ENCODE results near the gene ZFP28.

Gene ZFP28

GRCh38 chr19:56573914-56574313 lies 35.2 kb downstream of the ZFP28 start:
- H4K20me1 ChIP-seq (ENCODE audit: control insufficient read depth, insufficient read depth, low read depth, low read length), result no peaks in the 10 kb centered on the region
- H3K79me2 ChIP-seq (ENCODE audit: control insufficient read depth, low read length), result no peaks in the 10 kb centered on the region
- no peaks in the 10 kb centered on the region for H3K27me3 ChIP-seq (ENCODE audit: control insufficient read depth, low read length)
- no peaks in the 10 kb centered on the region for H3K36me3 ChIP-seq (ENCODE audit: control insufficient read depth, low read length)
- H3K9me3 ChIP-seq (ENCODE audit: control insufficient read depth, insufficient read depth, low read length), result peaks cover 33% of the 10 kb centered on the region
- no peaks in the 10 kb centered on the region for H3K4me1 ChIP-seq (ENCODE audit: control insufficient read depth, low read length)
- H3K4me2 ChIP-seq (ENCODE audit: low read length), result no peak overlapping the region
- no peaks in the 10 kb centered on the region for H3K9me2 ChIP-seq (replicated peaks; ENCODE audit: control insufficient read depth, low read length)
- H3K4me3 ChIP-seq (ENCODE audit: low read length), result no peak overlapping the region
- TF ChIP-seq CTCF (IDR thresholded peaks at IDR 0.05; ENCODE audit: low read depth, low read length, poor library complexity, severe bottlenecking) (no peak), EZH2phosphoT487 (IDR thresholded peaks at IDR 0.05; ENCODE audit: borderline replicate concordance, low read length) (no peak)
- H3F3A ChIP-seq (ENCODE audit: control insufficient read depth, insufficient read depth), result no peaks in the 10 kb centered on the region
- H3K27ac ChIP-seq (ENCODE audit: low read depth, low read length), result no peak overlapping the region

DNA sequence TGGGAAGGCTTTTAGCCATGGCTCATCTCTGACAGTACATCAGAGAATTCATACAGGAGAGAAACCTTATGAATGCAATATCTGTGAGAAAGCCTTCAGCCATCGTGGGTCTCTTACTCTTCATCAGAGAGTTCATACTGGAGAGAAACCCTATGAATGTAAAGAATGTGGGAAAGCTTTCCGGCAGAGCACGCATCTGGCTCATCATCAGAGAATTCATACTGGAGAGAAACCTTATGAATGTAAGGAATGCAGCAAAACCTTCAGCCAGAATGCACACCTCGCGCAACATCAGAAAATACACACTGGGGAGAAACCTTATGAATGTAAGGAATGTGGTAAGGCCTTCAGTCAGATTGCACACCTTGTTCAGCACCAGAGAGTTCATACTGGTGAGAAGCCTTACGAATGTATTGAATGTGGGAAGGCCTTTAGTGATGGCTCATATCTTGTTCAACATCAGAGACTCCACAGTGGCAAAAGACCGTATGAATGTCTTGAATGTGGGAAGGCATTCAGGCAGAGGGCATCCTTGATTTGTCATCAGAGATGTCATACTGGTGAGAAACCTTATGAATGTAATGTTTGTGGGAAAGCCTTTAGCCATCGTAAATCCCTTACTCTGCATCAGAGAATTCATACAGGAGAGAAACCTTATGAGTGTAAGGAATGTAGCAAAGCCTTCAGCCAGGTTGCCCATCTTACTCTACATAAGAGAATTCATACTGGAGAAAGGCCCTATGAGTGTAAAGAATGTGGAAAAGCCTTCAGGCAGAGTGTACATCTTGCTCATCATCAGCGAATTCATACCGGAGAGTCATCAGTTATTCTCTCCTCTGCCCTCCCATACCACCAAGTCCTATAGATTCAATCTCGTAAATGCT lies 39.2 kb downstream of the ZFP28 start:
- Histone ChIP-seq H3F3A (ENCODE audit: control insufficient read depth, insufficient read depth) (no peaks in the 10 kb centered on the region), H3K9me3 (ENCODE audit: control insufficient read depth, insufficient read depth, low read length) (peaks cover 35% of the 10 kb centered on the region), H3K79me2 (ENCODE audit: control insufficient read depth, low read length) (no peaks in the 10 kb centered on the region), H3K4me3 (ENCODE audit: low read length) (no peak overlapping the region), H3K27ac (ENCODE audit: low read depth, low read length) (no peak overlapping the region), H3K4me1 (ENCODE audit: control insufficient read depth, low read length) (no peaks in the 10 kb centered on the region), H3K9me2 (replicated peaks; ENCODE audit: control insufficient read depth, low read length) (no peaks in the 10 kb centered on the region), H3K4me2 (ENCODE audit: low read length) (no peak overlapping the region), H3K36me3 (ENCODE audit: control insufficient read depth, low read length) (no peaks in the 10 kb centered on the region), H3K27me3 (ENCODE audit: control insufficient read depth, low read length) (no peaks in the 10 kb centered on the region), H4K20me1 (ENCODE audit: control insufficient read depth, insufficient read depth, low read depth, low read length) (no peaks in the 10 kb centered on the region)
- no peak for TF ChIP-seq CTCF (IDR thresholded peaks at IDR 0.05; ENCODE audit: low read depth, low read length, poor library complexity, severe bottlenecking)
- no peak for TF ChIP-seq EZH2phosphoT487 (IDR thresholded peaks at IDR 0.05; ENCODE audit: borderline replicate concordance, low read length)

- Histone ChIP-seq H3K9me2 (replicated peaks; ENCODE audit: control insufficient read depth, low read length) (no peaks in the 10 kb centered on the region; the same call in 1 of the 2 replicates), H3K4me3 (ENCODE audit: low read length) (peak overlapping the region; percentile 89), H3K27me3 (ENCODE audit: control insufficient read depth, low read length) (no peaks in the 10 kb centered on the region), H3K4me1 (ENCODE audit: control insufficient read depth, low read length) (peaks cover 13% of the 10 kb centered on the region), H4K20me1 (ENCODE audit: control insufficient read depth, insufficient read depth, low read depth, low read length) (no peaks in the 10 kb centered on the region), H3K79me2 (ENCODE audit: control insufficient read depth, low read length) (peaks cover 10% of the 10 kb centered on the region), H3K27ac (ENCODE audit: low read depth, low read length) (no peak overlapping the region), H3K9me3 (ENCODE audit: control insufficient read depth, insufficient read depth, low read length) (peaks cover 16% of the 10 kb centered on the region; the same call in 1 of the 2 replicates), H3K4me2 (ENCODE audit: low read length) (peak overlapping the region; percentile 79), H3F3A (ENCODE audit: control insufficient read depth, insufficient read depth) (no peaks in the 10 kb centered on the region), H3K36me3 (ENCODE audit: control insufficient read depth, low read length) (peaks cover 8% of the 10 kb centered on the region; the same call in 1 of the 2 replicates)
- TF ChIP-seq CTCF (IDR thresholded peaks at IDR 0.05; ENCODE audit: low read depth, low read length, poor library complexity, severe bottlenecking), result no peak
- TF ChIP-seq EZH2phosphoT487 (IDR thresholded peaks at IDR 0.05; ENCODE audit: borderline replicate concordance, low read length), result no peak
Observed at GRCh38 chr19:56594446-56594782, 55.7 kb downstream of the ZFP28 start.
